Psoas muscle (tissue), 8 donors: ENCODE results near the gene ZNF398. TPM values are rescaled to one million over a fixed set of nuclear protein-coding genes. Genes with fewer than 3 reads are reported as not detected.
"Not testable (repeated sequence)": the region's sequence is repeated elsewhere in the genome, so short reads cannot be mapped to it uniquely, and the experiment has no call there.

Source experiments
- ATAC-seq, 4 donors: fragments of 200-7000 bp; cut with Tn5 transposase; one replicate each; pipeline ENCODE4 v1.9.1; 2020; ENCODE audit warnings: moderate library complexity in 3 of 4, mild to moderate bottlenecking in 2 of 4
- DNase-seq, 2 donors: peaks; one replicate each; pipeline ENCODE4 v3.0.0-alpha.2; 2020
- H3K27ac ChIP-seq: fragments of 200-600 bp; one replicate; pipeline ENCODE4 v1.8.0; 2022
- H3K27me3 ChIP-seq, 3 donors: fragments of 200-600 bp in 1 of 3; one replicate each; pipeline versions ENCODE4 v1.6.1 to v1.8.0; 2013 to 2022; ENCODE audit warnings: low read length in 2 of 3, mild to moderate bottlenecking in 2 of 3, moderate library complexity in 1 of 3; ENCODE audit not compliant: insufficient read depth in 3 of 3
- H3K36me3 ChIP-seq, 2 donors: fragments of 200-600 bp in 1 of 2; one replicate each; pipeline versions ENCODE4 v1.6.1 to v1.8.0; 2013 to 2022; ENCODE audit warnings: low read depth in 1 of 2, mild to moderate bottlenecking in 1 of 2, moderate library complexity in 1 of 2; ENCODE audit not compliant: insufficient read depth in 1 of 2
- H3K4me1 ChIP-seq: fragments of 200-600 bp; one replicate; pipeline ENCODE4 v1.8.0; 2022
- H3K4me3 ChIP-seq: fragments of 200-600 bp; one replicate; pipeline ENCODE4 v1.8.0; 2022; ENCODE audit warnings: mild to moderate bottlenecking
- H3K9me3 ChIP-seq: fragments of 200-600 bp; one replicate; pipeline ENCODE4 v1.8.0; 2022
- WGBS, 3 donors: extraction: QIAGEN DNeasy Blood & Tissue Kit; methylation state at CpG; one replicate each; pipeline versions ENCODE4 v1.1.6 to v1.1.7; 2013; 5-methylcytosine and 5-hydroxymethylcytosine counted together
- intact Hi-C, 2 donors: fragments of 100-400 bp; cut with DNase I; formaldehyde crosslinking; loops; one replicate each; pipeline versions ENCODE4 v1.11.0 to v1.14.2; 2022
- polyA plus RNA-seq, 3 donors: library from polyadenylated mRNA; stranded (reverse); fragments of 200-250 nt; gene quantifications; one replicate each; pipeline ENCODE4 v1.2.3, GENCODE V29; 2013
- total RNA-seq, 4 donors: library from RNA; stranded (reverse); fragmentation: NEBNext Ultra II Directional in 2 of 4; extraction: Animal tissue kit (Norgen Biotek cat#: 25700) in 2 of 4; gene quantifications; one replicate each; pipeline versions ENCODE4 v1.2.1 to v1.2.4, GENCODE V29; 2021 to 2023
- TF ChIP-seq, protein P1 (sequence below): fragments of 200-600 bp; IDR thresholded peaks from one replicate; pipeline ENCODE4 v1.8.0; 2022; ENCODE audit warnings: antibody characterized with exemption
- donor health status: healthy with polysubstance abuse.
- donor health status: DM: no; HTN: no; CAD: no; lungs with moderate emphysema.
- donor health status: Bipolar disorder and iron deficiency.
- donor health status: healthy.
- donor health status: DM: yes; HTN: yes; CAD: no.
- donor health status: DM: no; HTN: no; CAD: no.
- donor health status: DM: no; HTN: no; CAD: no.
- donor health status: DM: yes; HTN: yes; CAD: no.

ZNF398 gene
- total and polyA plus RNA-seq, 7 donors, result 2.8 to 12.4 (median 7.8) TPM

DNA sequence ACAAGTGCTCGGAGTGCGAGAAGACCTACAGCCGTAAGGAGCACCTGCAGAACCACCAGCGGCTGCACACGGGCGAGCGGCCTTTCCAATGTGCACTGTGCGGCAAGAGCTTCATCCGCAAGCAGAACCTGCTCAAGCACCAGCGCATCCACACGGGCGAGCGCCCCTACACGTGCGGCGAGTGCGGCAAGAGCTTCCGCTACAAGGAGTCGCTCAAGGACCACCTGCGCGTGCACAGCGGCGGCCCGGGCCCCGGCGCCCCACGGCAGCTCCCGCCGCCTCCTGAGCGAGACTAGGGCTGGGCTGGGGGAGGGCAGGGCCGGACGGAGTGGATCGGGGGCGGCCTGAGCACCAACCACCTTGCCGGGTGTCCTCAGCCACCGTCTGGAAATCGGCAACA lies 77.1 kb downstream of the ZNF398 start:
- Histone ChIP-seq H3K4me3 (no peak overlapping the region), H3K27ac (no peak overlapping the region), H3K4me1 (no peaks in the 10 kb centered on the region), H3K36me3 (peaks cover 0 to 64% of the 10 kb centered on the region in 2 donors), H3K27me3 (no peaks in the 10 kb centered on the region), H3K9me3 (no peaks in the 10 kb centered on the region)
- ATAC-seq (no peak), DNase-seq (no peak)
- TF ChIP-seq, protein P1, sequence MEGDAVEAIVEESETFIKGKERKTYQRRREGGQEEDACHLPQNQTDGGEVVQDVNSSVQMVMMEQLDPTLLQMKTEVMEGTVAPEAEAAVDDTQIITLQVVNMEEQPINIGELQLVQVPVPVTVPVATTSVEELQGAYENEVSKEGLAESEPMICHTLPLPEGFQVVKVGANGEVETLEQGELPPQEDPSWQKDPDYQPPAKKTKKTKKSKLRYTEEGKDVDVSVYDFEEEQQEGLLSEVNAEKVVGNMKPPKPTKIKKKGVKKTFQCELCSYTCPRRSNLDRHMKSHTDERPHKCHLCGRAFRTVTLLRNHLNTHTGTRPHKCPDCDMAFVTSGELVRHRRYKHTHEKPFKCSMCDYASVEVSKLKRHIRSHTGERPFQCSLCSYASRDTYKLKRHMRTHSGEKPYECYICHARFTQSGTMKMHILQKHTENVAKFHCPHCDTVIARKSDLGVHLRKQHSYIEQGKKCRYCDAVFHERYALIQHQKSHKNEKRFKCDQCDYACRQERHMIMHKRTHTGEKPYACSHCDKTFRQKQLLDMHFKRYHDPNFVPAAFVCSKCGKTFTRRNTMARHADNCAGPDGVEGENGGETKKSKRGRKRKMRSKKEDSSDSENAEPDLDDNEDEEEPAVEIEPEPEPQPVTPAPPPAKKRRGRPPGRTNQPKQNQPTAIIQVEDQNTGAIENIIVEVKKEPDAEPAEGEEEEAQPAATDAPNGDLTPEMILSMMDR, result no peak
- 97 to 98% (median 97%) methylated on average over 32 to 37 of the region's 37 CpGs for WGBS, 3 donors
- intact Hi-C loops, result no loop called here

DNA sequence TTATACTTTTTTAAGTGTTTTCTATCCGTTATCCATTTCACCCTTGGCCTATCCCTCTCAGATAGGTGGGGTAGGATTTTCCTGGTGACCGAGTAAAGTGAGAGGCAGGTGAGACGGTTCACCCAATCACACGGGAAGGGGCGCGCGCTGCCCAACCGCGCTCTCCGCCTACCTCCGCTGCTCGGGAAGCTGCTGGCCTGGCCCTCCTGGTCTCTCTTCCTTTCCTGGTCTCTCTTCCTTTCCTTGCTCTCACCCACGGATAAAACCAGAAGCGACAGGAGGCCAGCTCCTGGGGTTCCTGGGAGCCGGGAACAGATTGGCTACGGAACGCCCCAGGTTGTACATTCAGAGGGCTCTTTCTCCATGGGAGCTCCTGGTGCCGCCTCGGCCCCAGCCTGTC lies 77.9 kb downstream of the ZNF398 start:
- intact Hi-C loops, result no loop called here
- Histone ChIP-seq H3K4me1 (no peaks in the 10 kb centered on the region), H3K4me3 (no peak overlapping the region), H3K36me3 (peaks cover 0 to 57% of the 10 kb centered on the region in 2 donors), H3K9me3 (no peaks in the 10 kb centered on the region), H3K27me3 (no peaks in the 10 kb centered on the region), H3K27ac (no peak overlapping the region)
- DNase-seq, result peak in 1 of 2 donors; percentile 31
- no peak for ATAC-seq
- 93 to 96% (median 94%) methylated on average over 19 of the region's 19 CpGs for WGBS, 3 donors
- TF ChIP-seq, protein P1, result no peak

DNA sequence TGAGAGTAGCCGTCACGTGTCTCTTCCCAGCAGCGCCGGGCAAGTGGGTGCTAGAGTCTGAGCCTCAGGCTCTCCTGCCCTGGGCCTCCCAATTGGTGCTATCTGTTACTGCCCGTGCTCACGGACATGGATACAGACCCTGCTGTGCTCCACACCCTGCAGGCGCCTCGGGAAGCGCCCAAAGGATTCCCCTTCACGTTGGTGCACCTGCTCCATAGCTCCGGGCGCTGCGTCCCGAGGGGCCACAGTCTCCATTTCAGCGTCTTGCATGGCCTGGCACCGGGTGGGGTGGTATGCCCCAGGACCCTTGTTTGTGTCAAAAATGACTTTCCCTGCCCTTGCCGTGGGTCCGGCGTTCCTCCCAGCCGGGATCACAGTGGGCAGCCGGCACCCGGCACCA lies 78.4 kb downstream of the ZNF398 start:
- Histone ChIP-seq H3K36me3 (peaks cover 0 to 51% of the 10 kb centered on the region in 2 donors), H3K27me3 (no peaks in the 10 kb centered on the region), H3K4me3 (no peak overlapping the region), H3K9me3 (no peaks in the 10 kb centered on the region), H3K27ac (no peak overlapping the region), H3K4me1 (no peaks in the 10 kb centered on the region)
- ATAC-seq (no peak), DNase-seq (peak in 1 of 2 donors; percentile 56)
- intact Hi-C loops, result no loop called here
- WGBS, 3 donors, result 91 to 95% (median 91%) methylated on average over 22 of the region's 22 CpGs
- TF ChIP-seq, protein P1, result no peak

DNA sequence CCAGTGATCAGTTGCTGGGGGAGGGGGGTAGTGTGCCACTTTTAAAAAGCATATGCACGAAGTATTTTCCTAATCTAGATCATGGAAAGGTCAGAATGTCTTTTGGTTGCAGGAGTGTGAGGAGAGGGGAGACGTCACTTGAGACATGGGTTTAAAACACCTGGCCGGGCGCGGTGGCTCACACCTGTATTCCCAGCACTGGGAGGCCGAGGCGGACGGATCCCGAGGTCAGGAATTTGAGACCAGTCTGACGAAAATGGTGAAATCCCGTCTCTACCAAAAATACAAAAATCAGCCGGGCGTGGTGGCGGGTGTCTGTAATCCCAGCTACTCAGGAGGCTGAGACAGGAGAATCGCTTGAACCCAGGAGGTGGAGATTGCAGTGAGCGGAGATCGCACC lies 79.1 kb downstream of the ZNF398 start:
- WGBS, 3 donors, result 87 to 94% (median 92%) methylated on average over 17 of the region's 17 CpGs
- H3K4me3 ChIP-seq, H3K27me3 ChIP-seq, H3K27ac ChIP-seq, intact Hi-C loops, H3K9me3 ChIP-seq, H3K4me1 ChIP-seq, ATAC-seq: not testable (repeated sequence)
- DNase-seq, result peak in 1 of 2 donors; percentile 30
- H3K36me3 ChIP-seq, result peaks cover 0 to 44% of the 10 kb centered on the region in 2 donors

DNA sequence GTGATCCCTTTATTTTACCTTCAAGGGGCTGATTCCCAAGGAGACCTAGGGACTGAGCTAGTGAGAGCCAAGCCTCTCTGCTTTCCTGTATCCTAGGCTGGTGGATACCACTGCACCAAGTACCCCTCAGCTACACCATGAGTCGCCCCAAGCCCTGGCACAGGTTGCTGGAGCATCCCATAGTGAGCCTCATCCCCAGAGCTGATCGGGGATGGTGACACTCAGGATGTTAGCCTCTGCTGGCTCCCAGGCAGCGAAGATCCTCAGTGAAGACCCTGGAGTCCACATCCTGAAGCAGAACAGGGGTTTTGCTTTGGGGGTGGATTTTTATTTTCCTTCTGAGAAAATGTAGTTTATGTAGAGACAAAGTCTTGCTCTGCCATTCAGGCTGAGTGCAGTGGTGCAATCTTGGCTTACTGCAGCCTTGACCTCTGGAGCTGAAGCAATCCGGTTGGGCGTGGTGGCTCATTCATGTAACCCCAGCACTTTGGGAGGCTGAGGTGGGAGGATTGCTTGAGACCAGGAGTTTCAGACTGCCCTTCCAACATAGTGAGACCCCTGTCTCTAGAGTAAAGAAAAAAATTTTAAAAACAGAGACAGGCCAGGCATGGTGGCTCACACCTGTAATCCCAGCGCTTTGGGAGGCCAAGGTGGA lies 79.7 kb downstream of the ZNF398 start:
- Histone ChIP-seq H3K9me3 (no peaks in the 10 kb centered on the region), H3K4me3 (no peak overlapping the region), H3K36me3 (peaks cover 0 to 40% of the 10 kb centered on the region in 2 donors), H3K4me1 (no peaks in the 10 kb centered on the region), H3K27ac (no peak overlapping the region), H3K27me3 (no peaks in the 10 kb centered on the region)
- peak in 1 of 2 donors; percentile 15 for DNase-seq
- intact Hi-C loops, result no loop called here
- 72 to 91% (median 82%) methylated on average over 6 of the region's 6 CpGs for WGBS, 3 donors
- TF ChIP-seq, protein P1, result no peak
- no peak for ATAC-seq
